Breast epithelium (tissue), 4 donors: ENCODE data around the gene OTUD4. TPM values are rescaled to one million over a fixed set of nuclear protein-coding genes. Genes with fewer than 3 reads are reported as not detected.
"Not testable (repeated sequence)": the region's sequence is repeated elsewhere in the genome, so short reads cannot be mapped to it uniquely, and the experiment has no call there.

ENCODE experiments used
- DNase-seq, 2 donors: peaks; one replicate each; pipeline ENCODE4 v3.0.0-alpha.2; 2019; ENCODE audit warnings: low spot score in 2 of 2
- H3K27ac ChIP-seq, 2 donors: fragments of 200-600 bp; sonication (generic) in 1 of 2; one replicate each; pipeline ENCODE4 v1.5.1; 2016 to 2019; ENCODE audit warnings: mild to moderate bottlenecking in 1 of 2
- H3K27me3 ChIP-seq, 2 donors: fragments of 200-600 bp; sonication (generic) in 1 of 2; one replicate each; pipeline versions ENCODE4 v1.5.1 to v1.6.0; 2017 to 2019; ENCODE audit warnings: control low read depth in 1 of 2, mild to moderate bottlenecking in 1 of 2
- H3K36me3 ChIP-seq: fragments of 200-600 bp; one replicate; pipeline ENCODE4 v1.5.1; 2019
- H3K4me1 ChIP-seq, 2 donors: fragments of 200-600 bp; sonication (generic); one replicate each; pipeline ENCODE4 v1.5.1; 2016 to 2019; ENCODE audit warnings: control low read depth in 1 of 2
- H3K4me3 ChIP-seq, 3 donors: fragments of 200-600 bp; sonication (generic); 1 replicate in 2 of 3; 2 replicates in 1 of 3; pipeline ENCODE4 v1.5.1; 2016 to 2019; ENCODE audit warnings: mild to moderate bottlenecking in 3 of 3, moderate library complexity in 2 of 3
- H3K9me3 ChIP-seq, 2 donors: fragments of 200-600 bp; sonication (generic) in 1 of 2; one replicate each; pipeline ENCODE4 v1.5.1; 2016 to 2019; ENCODE audit warnings: control low read depth in 1 of 2
- CTCF ChIP-seq, 3 donors: fragments of 450-650 bp; IDR thresholded peaks; one replicate each; pipeline ENCODE4 v1.5.1; 2016 to 2017; ENCODE audit warnings: antibody characterized with exemption in 3 of 3, mild to moderate bottlenecking in 3 of 3, moderate library complexity in 3 of 3
- POLR2A ChIP-seq: fragments of 450-650 bp; IDR thresholded peaks from one replicate; pipeline ENCODE4 v1.6.1; 2016; ENCODE audit warnings: antibody characterized with exemption, mild to moderate bottlenecking, moderate library complexity
- POLR2AphosphoS5 ChIP-seq, 3 donors: sonication (generic); formaldehyde crosslinking; IDR thresholded peaks; one replicate each; pipeline ENCODE4 v1.6.1; 2017; ENCODE audit warnings: antibody characterized with exemption in 3 of 3
- intact Hi-C: fragments of 100-400 bp; cut with DNase I; formaldehyde crosslinking; loops from one replicate; pipeline ENCODE4 v1.15.1; 2023; ENCODE audit warnings: low total_unique reads
- total RNA-seq, 3 donors: library from RNA; depleted of rRNA; stranded (reverse); fragments of >200 nt; gene quantifications; one replicate each; pipeline ENCODE4 v1.1.0, GENCODE V29; 2016

The OTUD4 gene
- total RNA-seq, 3 donors from 2014 or later: 22.9 to 55.8 (median 35.7) TPM

- peaks cover 13% of the 10 kb centered on the region for H3K36me3 ChIP-seq
- no peak overlapping the region for H3K27ac ChIP-seq
- H3K9me3 ChIP-seq: no peaks in the 10 kb centered on the region
- no peak for TF ChIP-seq POLR2A
- TF ChIP-seq POLR2AphosphoS5 (IDR thresholded peaks at IDR 0.05): no peak
- TF ChIP-seq CTCF (IDR thresholded peaks at IDR 0.05): no peak
- no peaks in the 10 kb centered on the region for H3K4me1 ChIP-seq
- no peaks in the 10 kb centered on the region for H3K27me3 ChIP-seq
- H3K4me3 ChIP-seq: no peak overlapping the region
- no peak for DNase-seq
- intact Hi-C loops: no loop called here
Measured at GRCh38 chr4:145153181-145153903, 27.0 kb downstream of the OTUD4 start.

GRCh38 chr4:145148980-145149379 is 31.4 kb downstream of the OTUD4 start:
- H3K4me1 ChIP-seq: no peaks in the 10 kb centered on the region
- TF ChIP-seq POLR2AphosphoS5 (IDR thresholded peaks at IDR 0.05): no peak
- no peak for TF ChIP-seq POLR2A
- TF ChIP-seq CTCF (IDR thresholded peaks at IDR 0.05): no peak
- no peaks in the 10 kb centered on the region for H3K9me3 ChIP-seq
- no peaks in the 10 kb centered on the region for H3K27me3 ChIP-seq
- DNase-seq: no peak
- intact Hi-C loops: no loop called here
- H3K4me3 ChIP-seq: no peak overlapping the region
- H3K36me3 ChIP-seq: peaks cover 13% of the 10 kb centered on the region
- H3K27ac ChIP-seq: no peak overlapping the region

GRCh38 chr4:145136219-145136618 is 44.2 kb downstream of the OTUD4 start:
- H3K36me3 ChIP-seq, DNase-seq, H3K9me3 ChIP-seq, H3K4me3 ChIP-seq, H3K27ac ChIP-seq, intact Hi-C loops, H3K4me1 ChIP-seq, H3K27me3 ChIP-seq: not testable (repeated sequence)

GRCh38 chr4:145132511-145133098 is 47.8 kb downstream of the OTUD4 start:
- H3K36me3 ChIP-seq: no peaks in the 10 kb centered on the region
- H3K9me3 ChIP-seq: no peaks in the 10 kb centered on the region
- no peaks in the 10 kb centered on the region for H3K4me1 ChIP-seq
- intact Hi-C loops: no loop called here
- H3K27me3 ChIP-seq: no peaks in the 10 kb centered on the region
- TF ChIP-seq CTCF (IDR thresholded peaks at IDR 0.05): no peak
- TF ChIP-seq POLR2A: no peak
- TF ChIP-seq POLR2AphosphoS5 (IDR thresholded peaks at IDR 0.05): no peak
- DNase-seq: no peak
- H3K27ac ChIP-seq: no peak overlapping the region
- H3K4me3 ChIP-seq: no peak overlapping the region

GRCh38 chr4:145131848-145132247 is 48.5 kb downstream of the OTUD4 start:
- no peak overlapping the region for H3K27ac ChIP-seq
- intact Hi-C loops: no loop called here
- TF ChIP-seq CTCF (IDR thresholded peaks at IDR 0.05) (no peak), POLR2A (no peak), POLR2AphosphoS5 (IDR thresholded peaks at IDR 0.05) (no peak)

More at GRCh38 chr4:145131848-145132247, 48.5 kb downstream of the OTUD4 start:
- H3K4me3 ChIP-seq: no peak overlapping the region
- no peak for DNase-seq
- H3K9me3 ChIP-seq: no peaks in the 10 kb centered on the region
- H3K27me3 ChIP-seq: no peaks in the 10 kb centered on the region
- H3K4me1 ChIP-seq: no peaks in the 10 kb centered on the region
- no peaks in the 10 kb centered on the region for H3K36me3 ChIP-seq
